ENCODE measurements around the gene NRP2. TPM values are rescaled to one million over a fixed set of nuclear protein-coding genes. Genes with fewer than 3 reads are reported as not detected.

The NRP2 gene
- total RNA-seq, 1 donor from 2014 or later, result 39.3 TPM

- DNase-seq, result peak; percentile 97
Observed at GRCh38 chr2:205660521-205661124, 21.7 kb upstream of the NRP2 start.

GRCh38 chr2:205661281-205661680, 21.0 kb upstream of the NRP2 start:
- DNase-seq, result peak; percentile 60

- no peak for DNase-seq
Observed at GRCh38 chr2:205662206-205662965, 19.9 kb upstream of the NRP2 start.

- DNase-seq, result no peak
Observed at GRCh38 chr2:205665791-205666190, 16.5 kb upstream of the NRP2 start.

- DNase-seq, result no peak
Observed at GRCh38 chr2:205670292-205670691, 12.0 kb upstream of the NRP2 start.

- no peak for DNase-seq
Observed at GRCh38 chr2:205673312-205673711, 9.0 kb upstream of the NRP2 start.

GRCh38 chr2:205675861-205676516, 6.3 kb upstream of the NRP2 start:
- DNase-seq, result peak; percentile 66

- no peak for DNase-seq
Observed at GRCh38 chr2:205678541-205679142, 3.7 kb upstream of the NRP2 start.

GRCh38 chr2:205679410-205680009, 2.8 kb upstream of the NRP2 start:
- no peak for DNase-seq

GRCh38 chr2:205680067-205680466, 2.2 kb upstream of the NRP2 start:
- peak; percentile 53 for DNase-seq

- DNase-seq, result no peak
Observed at GRCh38 chr2:205680903-205681302, 1.4 kb upstream of the NRP2 start.

GRCh38 chr2:205681401-205682238, 681 bp upstream of the NRP2 start:
- DNase-seq, result no peak

GRCh38 chr2:205682971-205683501, 735 bp downstream of the NRP2 start:
- DNase-seq, result no peak

- peak; percentile 93 for DNase-seq
Observed at GRCh38 chr2:205683502-205684367, 1.4 kb downstream of the NRP2 start.

GRCh38 chr2:205684871-205685313, 2.6 kb downstream of the NRP2 start:
- no peak for DNase-seq

GRCh38 chr2:205685314-205686055, 3.2 kb downstream of the NRP2 start:
- DNase-seq, result no peak

- no peak for DNase-seq
Observed at GRCh38 chr2:205686056-205686782, 3.9 kb downstream of the NRP2 start.

- peak; percentile 39 for DNase-seq
Observed at GRCh38 chr2:205686783-205687640, 4.7 kb downstream of the NRP2 start.

All from skin of body (tissue), 2 donors.